HUDEP-2 (cell line): ENCODE results near the gene SMU1.
"Not testable (repeated sequence)": the region's sequence is repeated elsewhere in the genome, so short reads cannot be mapped to it uniquely, and the experiment has no call there.

Source experiments
- DNase-seq, 76 experiments: peaks; one replicate each; lab custom pipeline; 2025; ENCODE audit not compliant: unreplicated experiment in 76 of 76; lab: John Stamatoyannopoulos, UW

The SMU1 gene

GRCh38 chr9:33106372-33106771 is 29.9 kb upstream of the SMU1 start:
- no peak for DNase-seq

- no peak for DNase-seq
Observed at GRCh38 chr9:33105959-33106358, 29.5 kb upstream of the SMU1 start.

GRCh38 chr9:33105504-33105903 is 29.0 kb upstream of the SMU1 start:
- DNase-seq, result no peak

- no peak for DNase-seq
Observed at GRCh38 chr9:33104401-33104800, 27.9 kb upstream of the SMU1 start.

GRCh38 chr9:33103501-33104281 is 27.2 kb upstream of the SMU1 start:
- no peak for DNase-seq

GRCh38 chr9:33102551-33103210 is 26.2 kb upstream of the SMU1 start:
- DNase-seq, result no peak

- DNase-seq, result no peak
Observed at GRCh38 chr9:33101104-33101951, 24.9 kb upstream of the SMU1 start.

- DNase-seq, result no peak
Observed at GRCh38 chr9:33099754-33100153, 23.3 kb upstream of the SMU1 start.

GRCh38 chr9:33097192-33097591 is 20.7 kb upstream of the SMU1 start:
- DNase-seq, result no peak

- no peak for DNase-seq
Observed at GRCh38 chr9:33092634-33093033, 16.2 kb upstream of the SMU1 start.

GRCh38 chr9:33085672-33086071 is 9.2 kb upstream of the SMU1 start:
- DNase-seq, result not testable (repeated sequence)

GRCh38 chr9:33082538-33083326 is 6.3 kb upstream of the SMU1 start:
- DNase-seq, result peak in 3 of 76 experiments; percentile 1 to 30 (median 11)

GRCh38 chr9:33082128-33082527 is 5.7 kb upstream of the SMU1 start:
- DNase-seq, result no peak

GRCh38 chr9:33081128-33081851 is 4.8 kb upstream of the SMU1 start:
- peak in 53 of 76 experiments; percentile 3 to 75 (median 32) for DNase-seq

GRCh38 chr9:33080534-33080933 is 4.1 kb upstream of the SMU1 start:
- no peak for DNase-seq

- no peak for DNase-seq
Observed at GRCh38 chr9:33068991-33069390, 7.5 kb downstream of the SMU1 start.

GRCh38 chr9:33065157-33066076 is 11.1 kb downstream of the SMU1 start:
- no peak for DNase-seq

- no peak for DNase-seq
Observed at GRCh38 chr9:33051144-33051543, 25.3 kb downstream of the SMU1 start.
